A549 (cell line): ENCODE measurements around the gene DISP2. TPM values are rescaled to one million over a fixed set of nuclear protein-coding genes. Genes with fewer than 3 reads are reported as not detected.

Experiments
- ATAC-seq, 2 experiments: fragments of 200-7000 bp in 1 of 2; fragments of >200 bp in 1 of 2; cut with Nextera tagmentation in 1 of 2; cut with Tn5 transposase in 1 of 2; 3 replicates each; pipeline versions ENCODE4 v1.8.0 to v1.9.1; 2018 to 2020; ENCODE audit warnings: mild to moderate bottlenecking in 1 of 2, moderate library complexity in 1 of 2
- CTCF ChIA-PET: fragments of 300-600 bp; sonication (Branson Sonifier 250); formaldehyde crosslinking; extraction: SDS; loops from one replicate; lab custom pipeline; 2021; ENCODE audit warnings: antibody characterized with exemption, inconsistent platforms; lab: Yijun Ruan, JAX
- POLR2A ChIA-PET: fragments of 350-600 bp; formaldehyde crosslinking; extraction: SDS; loops from one replicate; lab custom pipeline; 2021; ENCODE audit warnings: antibody characterized with exemption, inconsistent platforms; lab: Yijun Ruan, JAX
- DNase-seq, 2 experiments: peaks; one replicate each; pipeline versions ENCODE4 v3.0.0 to v3.0.0-alpha.2; 2011 to 2016; ENCODE audit warnings: low read depth in 1 of 2, low spot score in 1 of 2
- FAIRE-seq: peaks from 2 replicates; lab custom pipeline; 2011; peaks lifted over from hg19 to GRCh38; lab: Jason Lieb, UNC
- H3K27ac ChIP-seq, 2 experiments: fragments of >200 bp; sonication (Bioruptor Twin); formaldehyde crosslinking; 3 replicates each; pipeline ENCODE4 v1.5.1; 2016 to 2017
- H3K4me1 ChIP-seq: fragments of >200 bp; sonication (Bioruptor Twin); formaldehyde crosslinking; 3 replicates; pipeline ENCODE4 v1.6.1; 2016
- H3K4me2 ChIP-seq: fragments of >200 bp; sonication (Bioruptor Twin); formaldehyde crosslinking; 3 replicates; pipeline ENCODE4 v1.6.1; 2016
- H3K4me3 ChIP-seq: fragments of >200 bp; sonication (Bioruptor Twin); formaldehyde crosslinking; 3 replicates; pipeline ENCODE4 v1.5.1; 2016
- H3K9me3 ChIP-seq: fragments of >200 bp; sonication (Bioruptor Twin); formaldehyde crosslinking; 3 replicates; pipeline ENCODE4 v1.6.1; 2016
- BCL3 ChIP-seq: fragments of >200 bp; sonication (Bioruptor Twin); formaldehyde crosslinking; IDR thresholded peaks from 3 replicates; pipeline ENCODE4 v1.6.1; 2016
- CBX8 ChIP-seq: fragments of 200-600 bp; sonication (generic); IDR thresholded peaks from 2 replicates; pipeline ENCODE4 v1.6.1; 2016
- CEBPB ChIP-seq, 2 experiments: fragments of >200 bp in 1 of 2; sonication (Bioruptor Twin) in 1 of 2; formaldehyde crosslinking in 1 of 2; IDR thresholded peaks; 2 replicates each; pipeline ENCODE4 v1.6.1; 2012 to 2016
- EP300 ChIP-seq, 2 experiments: fragments of >200 bp; sonication (Bioruptor Twin); formaldehyde crosslinking; IDR thresholded peaks; 2 replicates in 1 of 2; 3 replicates in 1 of 2; pipeline ENCODE4 v1.6.1; 2016 to 2017
- ESRRA ChIP-seq: fragments of 150-350 bp; IDR thresholded peaks from 2 replicates; pipeline ENCODE4 v1.6.1; 2014; ENCODE audit warnings: mild to moderate bottlenecking, low read length, borderline replicate concordance
- FOSB ChIP-seq: fragments of 250-450 bp; sonication (Bioruptor Pico); IDR thresholded peaks from 2 replicates; pipeline ENCODE4 v1.5.0; 2020; ENCODE audit warnings: mild to moderate bottlenecking, moderate library complexity
- HDAC2 ChIP-seq: fragments of 200-600 bp; sonication (generic); IDR thresholded peaks from 2 replicates; pipeline ENCODE4 v1.6.1; 2016
- HEYL ChIP-seq: fragments of 250-450 bp; sonication (Bioruptor Pico); IDR thresholded peaks from 2 replicates; pipeline ENCODE4 v1.8.0; 2021; ENCODE audit warnings: mild to moderate bottlenecking, moderate library complexity
- HMGXB4 ChIP-seq: fragments of 250-450 bp; sonication (Bioruptor Pico); IDR thresholded peaks from 2 replicates; pipeline ENCODE4 v1.5.0; 2021; ENCODE audit warnings: mild to moderate bottlenecking, moderate library complexity, borderline replicate concordance
- HOXB13 ChIP-seq: fragments of 250-450 bp; sonication (Bioruptor Pico); IDR thresholded peaks from 2 replicates; pipeline ENCODE4 v1.5.0; 2020; ENCODE audit warnings: low read depth, mild to moderate bottlenecking, moderate library complexity
- HOXB5 ChIP-seq: fragments of 250-450 bp; sonication (Bioruptor Pico); IDR thresholded peaks from 2 replicates; pipeline ENCODE4 v1.5.0; 2020; ENCODE audit warnings: mild to moderate bottlenecking, moderate library complexity
- JUNB ChIP-seq: fragments of >200 bp; sonication (Bioruptor Twin); formaldehyde crosslinking; IDR thresholded peaks from 2 replicates; pipeline ENCODE4 v1.6.1; 2016
- KDM5A ChIP-seq: fragments of 200-600 bp; sonication (generic); IDR thresholded peaks from 2 replicates; pipeline ENCODE4 v1.6.1; 2016; ENCODE audit warnings: antibody characterized with exemption, mild to moderate bottlenecking
- MAFK ChIP-seq: fragments of 450-650 bp; IDR thresholded peaks from 2 replicates; pipeline ENCODE4 v1.6.1; 2014; ENCODE audit not compliant: partially characterized antibody
- MAX ChIP-seq: IDR thresholded peaks from 2 replicates; pipeline ENCODE4 v1.6.1; 2012
- MYC ChIP-seq: IDR thresholded peaks from 2 replicates; pipeline ENCODE4 v1.6.1; 2012; ENCODE audit warnings: mild to moderate bottlenecking, inconsistent platforms, low read length, improper control_type of control experiment, borderline replicate concordance
- PBX3 ChIP-seq: IDR thresholded peaks from 2 replicates; pipeline ENCODE4 v1.6.1; 2012
- PHF8 ChIP-seq: fragments of 200-600 bp; sonication (generic); IDR thresholded peaks from 2 replicates; pipeline ENCODE4 v1.6.1; 2016; ENCODE audit warnings: low read depth, mild to moderate bottlenecking, antibody characterized with exemption, moderate library complexity, borderline replicate concordance
- POLR2A ChIP-seq: IDR thresholded peaks from 2 replicates; pipeline ENCODE4 v1.6.1; 2012; ENCODE audit warnings: mild to moderate bottlenecking, low read length
- RARB ChIP-seq: fragments of 250-450 bp; sonication (Bioruptor Pico); IDR thresholded peaks from 2 replicates; pipeline ENCODE4 v1.8.0; 2021; ENCODE audit warnings: mild to moderate bottlenecking, moderate library complexity
- RCOR1 ChIP-seq: fragments of 150-350 bp; IDR thresholded peaks from 2 replicates; pipeline ENCODE4 v1.6.1; 2014; ENCODE audit warnings: antibody characterized with exemption, low read length, low read depth
- REST ChIP-seq: fragments of 200-600 bp; sonication (generic); IDR thresholded peaks from 2 replicates; pipeline ENCODE4 v1.6.1; 2016; ENCODE audit warnings: antibody characterized with exemption, mild to moderate bottlenecking, moderate library complexity
- RFX5 ChIP-seq: fragments of 450-650 bp; IDR thresholded peaks from 2 replicates; pipeline ENCODE4 v1.7.1; 2014; ENCODE audit warnings: antibody characterized with exemption, mild to moderate bottlenecking, moderate library complexity
- TP53 ChIP-seq: fragments of 250-450 bp; sonication (Bioruptor Pico); IDR thresholded peaks from 2 replicates; pipeline ENCODE4 v1.5.0; 2021; ENCODE audit warnings: mild to moderate bottlenecking, moderate library complexity
- ZC3H11A ChIP-seq: fragments of 450-650 bp; IDR thresholded peaks from 2 replicates; pipeline ENCODE4 v1.6.1; 2014; ENCODE audit warnings: antibody characterized with exemption, mild to moderate bottlenecking
- WGBS: methylation state at CpG from one replicate; pipeline ENCODE4 v1.1.6; 2017; ENCODE audit errors: missing lambda C conversion rate; 5-methylcytosine and 5-hydroxymethylcytosine counted together
- polyA plus RNA-seq, 4 experiments: library from polyadenylated mRNA; depleted of rRNA in 3 of 4; stranded (reverse); fragments of >200 nt; fragmentation: RNase III in 1 of 4; extraction: RNeasy Plus Mini Kit Qiagen cat#74134 plus additional on column Dnase treatment in 1 of 4; gene quantifications; 2 replicates in 3 of 4; 3 replicates in 1 of 4; pipeline ENCODE4 v1.2.3, GENCODE V29; 2011 to 2017

DISP2 gene
- polyA plus RNA-seq, 2 of the 4 experiments (the other 2 are of a cell fraction) = 0.26 to 0.56 TPM

GRCh38 chr15:40381818-40382529 lies 24.0 kb downstream of the DISP2 start:
- DNase-seq (no peak), FAIRE-seq (no peak), ATAC-seq (no peak)
- no peaks in the 10 kb centered on the region for H3K9me3 ChIP-seq
- ChIA-PET CTCF (interaction anchor here (0.5 to 1.9 kb wide), 8 partner anchors 8 to 158 kb away, joined by 3 to 8 read pairs (median 4); no protein-coding TSS in a partner anchor), POLR2A (interaction anchor here (0.7 to 1.0 kb wide), 2 partner anchors 20 to 36 kb away, joined by 3 to 4 read pairs; no protein-coding TSS in a partner anchor)
- H3K4me3 ChIP-seq = no peak overlapping the region
- peak overlapping the region; percentile 87 to 94; a peak in 5 of 6 replicates for H3K27ac ChIP-seq
- 84% methylated on average over 10 of the region's 11 CpGs for WGBS
- peak overlapping the region; percentile 94 for H3K4me2 ChIP-seq
- TF ChIP-seq BCL3 = no peak
- TF ChIP-seq HEYL (CRISPR knock-in tag) = no peak
- TF ChIP-seq REST = no peak
- no peak for TF ChIP-seq PBX3
- TF ChIP-seq POLR2A = no peak
- TF ChIP-seq MAFK = no peak
- TF ChIP-seq PHF8 = no peak
- TF ChIP-seq RCOR1 = no peak
- no peak for TF ChIP-seq CBX8
- no peak for TF ChIP-seq HOXB13 (CRISPR knock-in tag)
- no peak for TF ChIP-seq ZC3H11A
- peaks cover 29% of the 10 kb centered on the region for H3K4me1 ChIP-seq

- FAIRE-seq = no peak
- CTCF ChIA-PET = interaction anchor here (0.5 to 1.9 kb wide), 8 partner anchors 9 to 159 kb away, joined by 3 to 8 read pairs (median 4); no protein-coding TSS in a partner anchor
- TF ChIP-seq RARB (CRISPR knock-in tag) = no peak
- TF ChIP-seq FOSB = no peak
- TF ChIP-seq TP53 = no peak
- no peak for TF ChIP-seq EP300 (IDR thresholded peaks at IDR 0.05)
- peak; percentile 27; the same call in 1 of the 2 replicates for TF ChIP-seq POLR2A
- no peak for TF ChIP-seq CEBPB (IDR thresholded peaks at IDR 0.05)
- peak; percentile 44; the same call in 1 of the 2 replicates for TF ChIP-seq KDM5A
- no peak for TF ChIP-seq ESRRA
- no peak for TF ChIP-seq JUNB
- no peak for TF ChIP-seq HDAC2
- peak; percentile 28 for TF ChIP-seq MAX
- TF ChIP-seq MYC = no peak
- TF ChIP-seq RFX5 = no peak
- TF ChIP-seq ZC3H11A = no peak
- TF ChIP-seq HOXB5 (CRISPR knock-in tag) = no peak
- TF ChIP-seq HOXB13 (CRISPR knock-in tag) = no peak
- TF ChIP-seq HEYL (CRISPR knock-in tag) = no peak
- TF ChIP-seq PBX3 = no peak
- no peak for TF ChIP-seq HMGXB4 (CRISPR knock-in tag)
Observed at GRCh38 chr15:40382580-40383456, 24.8 kb downstream of the DISP2 start, which contains the start of gene KNSTRN. Gene KNSTRN, plus strand, starts transcription at chr15:40382721. Its CDS starts 115 bp downstream, at chr15:40382836.

More at GRCh38 chr15:40382580-40383456, 24.8 kb downstream of the DISP2 start, which contains the start of gene KNSTRN:
- Histone ChIP-seq H3K4me1 (peaks cover 29% of the 10 kb centered on the region), H3K4me2 (peak within 1 kb of the TSS; percentile 94), H3K9me3 (no peaks in the 10 kb centered on the region), H3K27ac (peak within 1 kb of the TSS; percentile 87 to 94), H3K4me3 (peak within 1 kb of the TSS; percentile 97)
- 2% methylated on average over 37 of the region's 57 CpGs for WGBS
- POLR2A ChIA-PET = interaction anchor here (0.7 to 1.0 kb wide), 2 partner anchors 19 to 35 kb away, joined by 3 to 4 read pairs; no protein-coding TSS in a partner anchor
- ATAC-seq = peak; percentile 99
- DNase-seq = peak; percentile 80 to 91
